Caco-2 (cell line): Measurements from ENCODE around the gene UST. TPM values are rescaled to one million over a fixed set of nuclear protein-coding genes. Genes with fewer than 3 reads are reported as not detected.

Experiments used
- BruUV-seq: library from RNA; stranded (reverse); fragments of 400-500 nt; replicated peaks from 2 replicates; lab custom pipeline; 2021; lab: Mats Ljungman, UMichigan
- CTCF ChIA-PET: fragments of 300-600 bp; sonication (Branson Sonifier 250); formaldehyde crosslinking; loops from one replicate; lab custom pipeline; 2022; ENCODE audit warnings: antibody characterized with exemption; lab: Charles Lee
- POLR2A ChIA-PET: fragments of 300-600 bp; sonication (Branson Sonifier 250); formaldehyde crosslinking; loops from one replicate; lab custom pipeline; 2022; ENCODE audit warnings: antibody characterized with exemption; lab: Charles Lee
- DNase-seq, 2 experiments: peaks; one replicate each; pipeline versions ENCODE4 v3.0.0 to v3.0.0-alpha.2; 2020 to 2022
- H3K27me3 ChIP-seq: replicated peaks from 2 replicates; pipeline ENCODE4 v1.6.0; 2011; ENCODE audit warnings: low read length; ENCODE audit not compliant: control insufficient read depth, insufficient read depth
- H3K36me3 ChIP-seq: 2 replicates; pipeline ENCODE4 v1.5.1; 2011; ENCODE audit warnings: low read length; ENCODE audit not compliant: control insufficient read depth, insufficient read depth
- H3K4me1 ChIP-seq: fragments of 250-450 bp; sonication (Bioruptor Pico); 2 replicates; pipeline ENCODE4 v1.5.1; 2020; ENCODE audit warnings: mild to moderate bottlenecking
- H3K4me3 ChIP-seq: 2 replicates; pipeline ENCODE4 v1.5.1; 2011; ENCODE audit warnings: low read depth, mild to moderate bottlenecking, control low read depth, low read length
- H3K9me3 ChIP-seq: fragments of 250-450 bp; sonication (Bioruptor Pico); 2 replicates; pipeline ENCODE4 v1.5.1; 2020; ENCODE audit warnings: mild to moderate bottlenecking, moderate library complexity
- H3K27ac Mint-ChIP-seq: one replicate; pipeline ENCODE4 v1.8.0; 2022; ENCODE audit warnings: mixed read lengths; ENCODE audit not compliant: unreplicated experiment
- H3K27me3 Mint-ChIP-seq: one replicate; pipeline ENCODE4 v1.8.0; 2022; ENCODE audit warnings: mixed read lengths; ENCODE audit not compliant: insufficient read depth, unreplicated experiment
- H3K36me3 Mint-ChIP-seq: one replicate; pipeline ENCODE4 v1.8.0; 2022; ENCODE audit warnings: mild to moderate bottlenecking, mixed read lengths; ENCODE audit not compliant: insufficient read depth, unreplicated experiment
- H3K4me1 Mint-ChIP-seq: one replicate; pipeline ENCODE4 v1.8.0; 2022; ENCODE audit warnings: low read depth, mixed read lengths; ENCODE audit not compliant: unreplicated experiment
- H3K4me3 Mint-ChIP-seq: one replicate; pipeline ENCODE4 v1.8.0; 2022; ENCODE audit warnings: mild to moderate bottlenecking, moderate library complexity, mixed read lengths; ENCODE audit not compliant: unreplicated experiment
- H3K9me3 Mint-ChIP-seq: one replicate; pipeline ENCODE4 v1.8.0; 2022; ENCODE audit warnings: mixed read lengths; ENCODE audit not compliant: unreplicated experiment
- intact Hi-C: fragments of 100-400 bp; cut with micrococcal nuclease; formaldehyde crosslinking; loops from one replicate; pipeline ENCODE4 v1.10.0; 2022; ENCODE audit not compliant: unreplicated experiment
- total RNA-seq: library from RNA; stranded (reverse); gene quantifications from 2 replicates; pipeline ENCODE4 v1.2.3, GENCODE V29; 2022
- TF ChIP-seq, protein P1 (sequence below), 2 experiments: fragments of 200-600 bp in 1 of 2; IDR thresholded peaks; 1 replicate in 1 of 2; 2 replicates in 1 of 2; pipeline versions ENCODE4 v1.5.1 to v1.8.0; 2011 to 2022; ENCODE audit warnings: antibody characterized with exemption in 1 of 2, control low read depth in 1 of 2, inconsistent platforms in 1 of 2, low read depth in 1 of 2, low read length in 1 of 2, mild to moderate bottlenecking in 1 of 2, moderate library complexity in 1 of 2; ENCODE audit not compliant: insufficient read depth in 1 of 2, severe bottlenecking in 1 of 2, unreplicated experiment in 1 of 2

The UST gene
- total RNA-seq, 1 experiment from 2014 or later: not detected

- Histone ChIP-seq H3K27me3 (no peaks in the 10 kb centered on the region), H3K9me3 (no peaks in the 10 kb centered on the region), H3K4me1 (no peaks in the 10 kb centered on the region), H3K4me3 (no peak overlapping the region), H3K36me3 (no peaks in the 10 kb centered on the region)
- BruUV-seq: no TSS peak
- Mint-ChIP-seq H3K4me3 (no peak overlapping the region), H3K9me3 (no peaks in the 10 kb centered on the region), H3K27me3 (no peaks in the 10 kb centered on the region), H3K4me1 (no peaks in the 10 kb centered on the region), H3K36me3 (no peaks in the 10 kb centered on the region), H3K27ac (no peak overlapping the region)
- TF ChIP-seq, protein P1, sequence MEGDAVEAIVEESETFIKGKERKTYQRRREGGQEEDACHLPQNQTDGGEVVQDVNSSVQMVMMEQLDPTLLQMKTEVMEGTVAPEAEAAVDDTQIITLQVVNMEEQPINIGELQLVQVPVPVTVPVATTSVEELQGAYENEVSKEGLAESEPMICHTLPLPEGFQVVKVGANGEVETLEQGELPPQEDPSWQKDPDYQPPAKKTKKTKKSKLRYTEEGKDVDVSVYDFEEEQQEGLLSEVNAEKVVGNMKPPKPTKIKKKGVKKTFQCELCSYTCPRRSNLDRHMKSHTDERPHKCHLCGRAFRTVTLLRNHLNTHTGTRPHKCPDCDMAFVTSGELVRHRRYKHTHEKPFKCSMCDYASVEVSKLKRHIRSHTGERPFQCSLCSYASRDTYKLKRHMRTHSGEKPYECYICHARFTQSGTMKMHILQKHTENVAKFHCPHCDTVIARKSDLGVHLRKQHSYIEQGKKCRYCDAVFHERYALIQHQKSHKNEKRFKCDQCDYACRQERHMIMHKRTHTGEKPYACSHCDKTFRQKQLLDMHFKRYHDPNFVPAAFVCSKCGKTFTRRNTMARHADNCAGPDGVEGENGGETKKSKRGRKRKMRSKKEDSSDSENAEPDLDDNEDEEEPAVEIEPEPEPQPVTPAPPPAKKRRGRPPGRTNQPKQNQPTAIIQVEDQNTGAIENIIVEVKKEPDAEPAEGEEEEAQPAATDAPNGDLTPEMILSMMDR (IDR thresholded peaks at IDR 0.05; ENCODE audit: insufficient read depth in 1 of 2, low read depth in 1 of 2, low read length in 1 of 2, severe bottlenecking in 1 of 2, unreplicated experiment in 1 of 2): no peak
- DNase-seq: no peak
- intact Hi-C loops: no loop called here
- ChIA-PET CTCF (no interaction called here), POLR2A (no interaction called here)
These were observed 342.7 kb downstream of the UST start for GRCh38 chr6:149089510-149089909.

- BruUV-seq: no TSS peak
- Histone ChIP-seq H3K9me3 (no peaks in the 10 kb centered on the region), H3K36me3 (no peaks in the 10 kb centered on the region), H3K4me3 (no peak overlapping the region), H3K4me1 (no peaks in the 10 kb centered on the region), H3K27me3 (no peaks in the 10 kb centered on the region)
- Mint-ChIP-seq H3K4me1 (no peaks in the 10 kb centered on the region), H3K9me3 (no peaks in the 10 kb centered on the region), H3K27ac (no peak overlapping the region), H3K27me3 (no peaks in the 10 kb centered on the region), H3K36me3 (no peaks in the 10 kb centered on the region), H3K4me3 (no peak overlapping the region)
- CTCF ChIA-PET: no interaction called here
- POLR2A ChIA-PET: no interaction called here
- TF ChIP-seq, protein P1 (IDR thresholded peaks at IDR 0.05; ENCODE audit: insufficient read depth in 1 of 2, low read depth in 1 of 2, low read length in 1 of 2, severe bottlenecking in 1 of 2, unreplicated experiment in 1 of 2): no peak
- intact Hi-C loops: no loop called here
- DNase-seq: no peak
These were observed 344.1 kb downstream of the UST start for GRCh38 chr6:149090937-149091336.

- Histone ChIP-seq H3K9me3 (peaks cover 8% of the 10 kb centered on the region), H3K4me3 (no peak overlapping the region), H3K36me3 (no peaks in the 10 kb centered on the region), H3K4me1 (no peaks in the 10 kb centered on the region), H3K27me3 (no peaks in the 10 kb centered on the region; the same call in 1 of the 2 replicates)
- TF ChIP-seq, protein P1 (IDR thresholded peaks at IDR 0.05; ENCODE audit: insufficient read depth in 1 of 2, low read depth in 1 of 2, low read length in 1 of 2, severe bottlenecking in 1 of 2, unreplicated experiment in 1 of 2): no peak
- no peak overlapping the region for H3K27ac Mint-ChIP-seq
- no peaks in the 10 kb centered on the region for H3K4me1 Mint-ChIP-seq
- ChIA-PET CTCF (no interaction called here), POLR2A (no interaction called here)
- intact Hi-C loops: no loop called here
- no TSS peak for BruUV-seq
- H3K36me3 Mint-ChIP-seq: no peaks in the 10 kb centered on the region
- peaks cover 14% of the 10 kb centered on the region for H3K9me3 Mint-ChIP-seq
- no peak for DNase-seq
- no peak overlapping the region for H3K4me3 Mint-ChIP-seq
- H3K27me3 Mint-ChIP-seq: no peaks in the 10 kb centered on the region
These were observed 346.8 kb downstream of the UST start for GRCh38 chr6:149093643-149094042.
